ENCODE measurements around the gene ZNF526.

- no peak for TF ChIP-seq GLIS3 (CRISPR knock-in tag; IDR thresholded peaks at IDR 0.05)
- no peak for TF ChIP-seq CSDC2 (CRISPR knock-in tag; IDR thresholded peaks at IDR 0.05)
- TF ChIP-seq PATZ1 (CRISPR knock-in tag; IDR thresholded peaks at IDR 0.05; ENCODE audit: borderline replicate concordance): no peak
- TF ChIP-seq ARNTL (CRISPR knock-in tag; IDR thresholded peaks at IDR 0.05; ENCODE audit: borderline replicate concordance, low read depth): no peak
- TF ChIP-seq PPARA (CRISPR knock-in tag; IDR thresholded peaks at IDR 0.05; ENCODE audit: borderline replicate concordance): no peak
- no peak for TF ChIP-seq SNAI2 (CRISPR knock-in tag; IDR thresholded peaks at IDR 0.05)
- no peak for TF ChIP-seq ZFP30 (CRISPR knock-in tag; IDR thresholded peaks at IDR 0.05)
- TF ChIP-seq RARB (CRISPR knock-in tag; IDR thresholded peaks at IDR 0.05): no peak
- TF ChIP-seq TOX (CRISPR knock-in tag; IDR thresholded peaks at IDR 0.05; ENCODE audit: borderline replicate concordance): no peak
- no peak for TF ChIP-seq TSHZ2 (CRISPR knock-in tag; IDR thresholded peaks at IDR 0.05)
- TF ChIP-seq OSR1 (CRISPR knock-in tag; IDR thresholded peaks at IDR 0.05): no peak
- TF ChIP-seq BACH2 (CRISPR knock-in tag; IDR thresholded peaks at IDR 0.05; ENCODE audit: borderline replicate concordance): no peak
Observed at GRCh38 chr19:42174188-42174587, 45.9 kb upstream of the ZNF526 start.

All from SK-N-SH treated with all-trans-retinoic acid at 6 μM for 48 hours (cell line).